GM19239 (cell line): ENCODE results near the gene PAXIP1.

Source experiments
- DNase-seq: peaks from one replicate; pipeline ENCODE4 v3.0.0; 2011; ENCODE audit warnings: low spot score; ENCODE audit not compliant: insufficient read length
- FAIRE-seq: peaks from 2 replicates; lab custom pipeline; 2011; peaks lifted over from hg19 to GRCh38; lab: Jason Lieb, UNC

Gene PAXIP1

DNA sequence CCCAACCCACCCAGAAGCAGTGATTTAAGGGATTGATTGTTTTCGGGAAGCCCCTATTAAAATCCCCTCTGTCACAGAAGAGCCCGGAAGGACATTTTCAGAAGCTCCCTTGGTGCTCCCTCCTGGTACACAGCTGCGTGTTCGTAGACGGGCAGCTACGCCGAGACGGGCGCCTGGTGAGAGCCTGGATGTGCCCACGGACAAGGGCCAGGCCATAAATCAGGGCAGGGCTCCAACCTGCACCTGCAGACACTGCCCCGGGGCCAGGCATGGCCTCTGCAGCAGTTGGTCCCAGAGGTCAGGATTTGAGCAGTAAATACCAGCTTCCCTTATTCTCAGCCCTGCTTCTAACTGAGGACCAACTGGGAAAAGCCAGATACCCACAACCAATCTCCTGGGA, 106.8 kb downstream of the PAXIP1 start:
- FAIRE-seq, result no peak

More for the DNA sequence above, 106.8 kb downstream of the PAXIP1 start:
- no peak for DNase-seq
